ENCODE measurements around the gene BAIAP2L1.

The BAIAP2L1 gene

DNA sequence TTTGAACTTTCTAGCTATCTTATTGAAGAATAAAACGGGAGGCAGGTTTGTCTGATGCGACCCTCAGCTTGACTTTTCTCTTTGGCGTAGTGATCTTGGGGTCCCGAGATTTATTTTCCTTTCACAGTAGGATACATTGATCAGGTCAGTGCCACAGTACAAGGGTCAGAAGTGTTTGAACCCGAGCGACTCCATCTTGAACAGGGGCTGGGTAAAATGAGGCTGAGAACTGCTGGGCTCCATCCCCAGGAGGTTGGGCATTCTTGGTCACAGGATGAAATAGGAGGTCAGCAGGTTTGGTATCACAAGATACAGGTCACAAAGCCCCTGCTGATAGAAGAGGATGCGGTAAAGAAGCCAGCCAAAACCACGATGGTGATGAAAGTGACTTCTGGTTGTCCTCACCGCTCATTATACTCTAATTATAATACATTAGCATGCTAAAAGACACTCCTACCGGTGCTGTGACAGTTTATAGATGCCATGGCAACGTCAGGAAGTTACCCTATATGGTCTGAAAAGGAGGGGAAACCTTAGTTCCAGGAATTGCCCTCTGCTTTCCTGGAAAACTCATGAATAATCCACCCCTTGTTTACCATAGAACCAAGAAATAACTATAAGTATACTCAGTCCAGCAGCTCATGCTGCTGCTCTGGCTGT, 145.8 kb downstream of the BAIAP2L1 start:
- no peak for DNase-seq (ENCODE audit: low read depth)
- TF ChIP-seq, protein P1, sequence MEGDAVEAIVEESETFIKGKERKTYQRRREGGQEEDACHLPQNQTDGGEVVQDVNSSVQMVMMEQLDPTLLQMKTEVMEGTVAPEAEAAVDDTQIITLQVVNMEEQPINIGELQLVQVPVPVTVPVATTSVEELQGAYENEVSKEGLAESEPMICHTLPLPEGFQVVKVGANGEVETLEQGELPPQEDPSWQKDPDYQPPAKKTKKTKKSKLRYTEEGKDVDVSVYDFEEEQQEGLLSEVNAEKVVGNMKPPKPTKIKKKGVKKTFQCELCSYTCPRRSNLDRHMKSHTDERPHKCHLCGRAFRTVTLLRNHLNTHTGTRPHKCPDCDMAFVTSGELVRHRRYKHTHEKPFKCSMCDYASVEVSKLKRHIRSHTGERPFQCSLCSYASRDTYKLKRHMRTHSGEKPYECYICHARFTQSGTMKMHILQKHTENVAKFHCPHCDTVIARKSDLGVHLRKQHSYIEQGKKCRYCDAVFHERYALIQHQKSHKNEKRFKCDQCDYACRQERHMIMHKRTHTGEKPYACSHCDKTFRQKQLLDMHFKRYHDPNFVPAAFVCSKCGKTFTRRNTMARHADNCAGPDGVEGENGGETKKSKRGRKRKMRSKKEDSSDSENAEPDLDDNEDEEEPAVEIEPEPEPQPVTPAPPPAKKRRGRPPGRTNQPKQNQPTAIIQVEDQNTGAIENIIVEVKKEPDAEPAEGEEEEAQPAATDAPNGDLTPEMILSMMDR (IDR thresholded peaks at IDR 0.05; ENCODE audit: insufficient read depth, low read depth, low read length, missing control alignments) = no peak
- no peak overlapping the region for H3K4me3 ChIP-seq (ENCODE audit: low read depth, low read length)

DNA sequence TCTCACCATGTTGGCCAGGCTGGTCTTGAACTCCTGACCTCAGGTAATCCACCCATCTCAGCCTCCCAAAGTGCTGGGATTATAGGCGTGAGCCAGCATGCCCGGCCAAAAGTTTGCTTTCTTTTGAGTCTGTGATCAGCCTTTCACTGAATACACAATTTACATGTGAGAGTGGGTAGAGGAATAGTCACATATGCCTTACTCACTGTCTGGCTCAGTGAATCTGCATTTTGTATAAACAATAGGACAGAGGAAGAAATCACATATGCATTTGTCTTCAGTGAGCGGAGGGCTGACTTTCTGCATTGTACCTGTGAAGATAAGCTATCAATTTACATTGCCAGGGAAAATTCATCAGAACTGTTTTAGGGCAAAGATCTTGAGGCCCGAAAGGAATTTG, 146.4 kb downstream of the BAIAP2L1 start:
- DNase-seq (ENCODE audit: low read depth) = no peak
- no peak overlapping the region for H3K4me3 ChIP-seq (ENCODE audit: low read depth, low read length)
- TF ChIP-seq, protein P1 (IDR thresholded peaks at IDR 0.05; ENCODE audit: insufficient read depth, low read depth, low read length, missing control alignments) = no peak

DNA sequence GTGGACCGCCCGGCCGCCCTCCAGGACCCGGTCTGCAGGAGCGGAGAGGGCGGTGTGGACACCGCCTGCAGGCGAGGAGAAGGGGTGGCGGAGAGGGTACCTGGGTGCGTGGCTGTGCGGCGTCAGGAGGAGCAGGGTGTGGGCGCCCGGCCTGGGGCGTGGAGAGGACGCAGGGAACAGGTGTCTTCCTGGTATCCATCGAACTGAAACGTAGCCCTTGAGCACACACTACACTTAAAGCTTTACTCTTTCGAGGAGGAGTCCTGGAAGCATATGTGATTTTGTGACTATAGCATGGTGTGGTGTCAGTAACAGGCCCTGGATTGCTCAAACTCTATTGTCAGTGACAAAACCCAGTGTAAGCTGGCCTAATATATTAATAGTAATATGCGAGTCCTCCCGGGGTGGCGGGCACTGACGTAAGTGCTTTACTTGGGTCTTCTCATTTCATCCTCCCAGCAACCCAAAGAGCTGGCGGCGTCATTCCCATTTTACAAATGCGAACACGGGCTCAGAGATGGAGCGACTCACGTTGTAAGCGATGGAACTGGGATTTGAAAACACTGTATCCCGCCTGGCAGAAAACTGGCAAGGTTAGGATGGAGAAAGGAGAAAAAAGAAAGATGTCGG, 148.3 kb downstream of the BAIAP2L1 start:
- TF ChIP-seq, protein P1 (IDR thresholded peaks at IDR 0.05; ENCODE audit: insufficient read depth, low read depth, low read length, missing control alignments) = no peak
- H3K4me3 ChIP-seq (ENCODE audit: low read depth, low read length) = peak overlapping the region; percentile 84
- no peak for DNase-seq (ENCODE audit: low read depth)

DNA sequence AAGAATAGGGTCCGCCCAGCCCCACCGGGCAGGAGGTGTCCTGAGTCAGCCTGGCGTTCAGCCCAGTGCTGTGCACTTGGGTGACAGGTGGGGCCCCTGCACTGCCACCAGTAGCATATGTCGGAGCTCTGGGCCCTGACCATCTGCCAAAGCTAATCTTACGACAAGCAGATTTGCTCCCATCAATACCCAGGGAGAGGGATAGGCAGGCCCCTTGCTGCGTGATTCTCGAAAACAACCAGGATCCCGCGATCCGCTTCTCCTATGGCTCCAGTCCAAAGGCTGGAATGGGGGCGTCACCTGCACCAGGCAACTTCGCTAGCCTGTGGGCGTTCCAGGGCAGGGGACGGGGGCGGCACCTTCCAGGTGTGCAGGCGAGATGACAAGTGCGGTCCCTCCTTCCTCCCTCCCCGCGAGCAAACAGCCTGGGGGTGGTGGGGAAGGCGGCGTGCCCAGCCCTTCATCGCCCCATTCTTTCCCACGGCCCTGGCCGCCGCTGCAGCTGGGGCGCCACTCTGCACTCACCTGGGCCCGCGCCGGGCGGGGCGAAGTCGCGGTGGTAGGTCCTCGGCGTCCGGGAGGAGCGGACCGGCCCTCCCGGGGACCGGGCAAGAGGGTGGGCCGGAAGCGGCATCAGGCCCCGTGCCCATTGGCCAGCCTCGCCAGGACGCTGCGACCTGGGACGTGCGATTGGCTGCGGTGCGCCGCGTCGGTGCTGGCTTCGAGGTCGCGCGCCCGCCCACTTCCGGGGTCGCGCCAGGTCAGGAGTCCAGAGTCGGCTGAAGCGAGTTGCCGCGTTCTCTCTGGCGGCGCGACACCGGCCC, 149.1 kb downstream of the BAIAP2L1 start, which contains the start of gene TECPR1:
TECPR1 (minus strand) TSS at position 632 of the 824 bp plus-strand sequence. CDS start 6,086 bp downstream, outside the sequence.
- peak; percentile 96 for DNase-seq (ENCODE audit: low read depth)
- TF ChIP-seq, protein P1 (IDR thresholded peaks at IDR 0.05; ENCODE audit: insufficient read depth, low read depth, low read length, missing control alignments) = no peak
- H3K4me3 ChIP-seq (ENCODE audit: low read depth, low read length) = peak within 1 kb of the TSS; percentile 84

DNA sequence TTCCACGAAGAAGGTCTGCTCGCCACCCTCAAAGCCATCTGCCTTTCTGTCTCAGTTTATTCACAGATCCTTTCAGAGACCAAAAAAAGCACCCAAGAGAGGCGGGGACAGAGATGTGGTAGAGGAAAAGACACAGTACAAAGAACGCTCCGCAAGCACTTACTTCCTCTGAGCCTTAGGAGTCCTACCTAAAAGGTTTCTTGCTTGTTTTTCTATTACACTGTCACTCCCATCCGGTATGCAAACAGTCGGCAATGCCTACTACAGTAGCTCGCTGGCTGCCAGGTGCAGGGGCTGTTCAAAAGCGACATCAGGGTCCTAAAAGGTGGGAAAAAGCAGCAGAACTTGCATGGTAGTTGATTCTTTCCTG, 149.7 kb downstream of the BAIAP2L1 start:
- TF ChIP-seq, protein P1 (IDR thresholded peaks at IDR 0.05; ENCODE audit: insufficient read depth, low read depth, low read length, missing control alignments) = no peak
- DNase-seq (ENCODE audit: low read depth) = peak; percentile 65
- peak overlapping the region; percentile 84 for H3K4me3 ChIP-seq (ENCODE audit: low read depth, low read length)

DNA sequence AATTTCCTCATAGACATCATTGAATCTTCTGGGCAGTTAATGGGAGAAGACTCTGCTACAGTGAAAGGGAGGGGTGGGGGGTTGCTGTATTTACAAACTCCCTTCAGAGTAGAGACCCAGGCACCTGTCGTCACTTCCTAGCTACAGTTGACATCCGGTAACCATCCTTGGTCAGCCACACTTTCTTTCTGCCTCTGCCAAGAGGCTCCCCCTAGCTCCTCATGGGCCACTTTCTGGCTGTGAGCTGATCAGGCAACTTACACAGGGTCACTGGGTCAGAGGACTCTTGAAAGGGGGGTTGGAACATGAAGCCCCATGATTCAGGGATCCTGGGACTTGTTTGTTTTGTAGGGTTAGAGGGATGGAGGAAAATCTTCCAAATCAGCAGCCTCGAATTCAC, 150.1 kb downstream of the BAIAP2L1 start:
- peak; percentile 64 for DNase-seq (ENCODE audit: low read depth)
- TF ChIP-seq, protein P1 (IDR thresholded peaks at IDR 0.05; ENCODE audit: insufficient read depth, low read depth, low read length, missing control alignments) = no peak
- peak overlapping the region; percentile 84 for H3K4me3 ChIP-seq (ENCODE audit: low read depth, low read length)
